22Rv1 (cell line): ENCODE data around the gene NECTIN1.

Source experiments
- H3K27ac ChIP-seq: fragments of 450-650 bp; 2 replicates; pipeline ENCODE4 v1.5.1; 2017
- CTCF ChIP-seq: fragments of 450-650 bp; IDR thresholded peaks from 2 replicates; pipeline ENCODE4 v1.5.1; 2017; ENCODE audit warnings: mild to moderate bottlenecking
- ZFX ChIP-seq: fragments of 450-650 bp; IDR thresholded peaks from 2 replicates; pipeline ENCODE4 v1.6.1; 2017; ENCODE audit warnings: antibody characterized with exemption, borderline replicate concordance

The NECTIN1 gene

GRCh38 chr11:119699227-119699626 is 29.8 kb downstream of the NECTIN1 start:
- H3K27ac ChIP-seq = no peak overlapping the region
- TF ChIP-seq CTCF (no peak), ZFX (no peak)

GRCh38 chr11:119697882-119698281 is 31.1 kb downstream of the NECTIN1 start:
- no peak for TF ChIP-seq ZFX
- no peak for TF ChIP-seq CTCF
- no peak overlapping the region for H3K27ac ChIP-seq

GRCh38 chr11:119697445-119697844 is 31.6 kb downstream of the NECTIN1 start:
- no peak for TF ChIP-seq ZFX
- no peak overlapping the region for H3K27ac ChIP-seq

- H3K27ac ChIP-seq = no peak overlapping the region
- TF ChIP-seq CTCF (no peak), ZFX (no peak)
Measured at GRCh38 chr11:119696378-119697222, 32.4 kb downstream of the NECTIN1 start.

- H3K27ac ChIP-seq = no peak overlapping the region
- TF ChIP-seq CTCF (peak; percentile 16; the same call in 1 of the 2 replicates), ZFX (no peak)
Measured at GRCh38 chr11:119694334-119694733, 34.7 kb downstream of the NECTIN1 start.

- TF ChIP-seq ZFX (no peak), CTCF (no peak)
- no peak overlapping the region for H3K27ac ChIP-seq
Measured at GRCh38 chr11:119693253-119693815, 35.7 kb downstream of the NECTIN1 start.

GRCh38 chr11:119692540-119692820 is 36.5 kb downstream of the NECTIN1 start:
- TF ChIP-seq CTCF (no peak), ZFX (no peak)
- no peak overlapping the region for H3K27ac ChIP-seq
